Testis (tissue), 2 donors: ENCODE measurements around the gene CEMIP2.

Experiments
- POLR2A ChIP-seq: fragments of 450-650 bp; IDR thresholded peaks from one replicate; pipeline ENCODE4 v1.6.1; 2017; ENCODE audit warnings: antibody characterized with exemption, mild to moderate bottlenecking, moderate library complexity
- TF ChIP-seq, protein P1 (sequence below), 3 experiments: fragments of 450-650 bp in 2 of 3; fragments of 200-600 bp in 1 of 3; sonication (generic) in 1 of 3; IDR thresholded peaks; one replicate each; pipeline ENCODE4 v1.5.1; 2016 to 2019; ENCODE audit warnings: antibody characterized with exemption in 3 of 3, mild to moderate bottlenecking in 2 of 3, moderate library complexity in 1 of 3

DNA sequence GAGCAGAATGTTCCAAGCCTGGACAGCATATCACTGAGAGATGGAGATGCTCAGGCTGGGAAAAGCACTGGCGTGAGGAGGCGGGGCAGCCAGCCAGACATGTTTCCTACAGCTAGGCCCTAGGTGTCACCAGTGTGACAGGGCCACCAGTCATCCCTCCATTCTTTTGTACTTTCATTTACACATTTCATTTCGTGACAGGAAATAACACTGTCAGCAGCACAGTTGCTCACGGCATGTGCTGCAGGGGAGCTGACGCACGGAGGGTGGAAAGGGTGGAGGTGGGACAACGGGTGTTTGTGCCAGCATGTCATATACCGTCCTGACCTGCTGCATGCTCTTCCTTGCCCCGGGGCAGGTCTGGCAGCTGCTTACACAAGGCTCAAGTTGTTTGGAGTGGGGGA, 14.8 kb upstream of the CEMIP2 start:
- TF ChIP-seq, protein P1, sequence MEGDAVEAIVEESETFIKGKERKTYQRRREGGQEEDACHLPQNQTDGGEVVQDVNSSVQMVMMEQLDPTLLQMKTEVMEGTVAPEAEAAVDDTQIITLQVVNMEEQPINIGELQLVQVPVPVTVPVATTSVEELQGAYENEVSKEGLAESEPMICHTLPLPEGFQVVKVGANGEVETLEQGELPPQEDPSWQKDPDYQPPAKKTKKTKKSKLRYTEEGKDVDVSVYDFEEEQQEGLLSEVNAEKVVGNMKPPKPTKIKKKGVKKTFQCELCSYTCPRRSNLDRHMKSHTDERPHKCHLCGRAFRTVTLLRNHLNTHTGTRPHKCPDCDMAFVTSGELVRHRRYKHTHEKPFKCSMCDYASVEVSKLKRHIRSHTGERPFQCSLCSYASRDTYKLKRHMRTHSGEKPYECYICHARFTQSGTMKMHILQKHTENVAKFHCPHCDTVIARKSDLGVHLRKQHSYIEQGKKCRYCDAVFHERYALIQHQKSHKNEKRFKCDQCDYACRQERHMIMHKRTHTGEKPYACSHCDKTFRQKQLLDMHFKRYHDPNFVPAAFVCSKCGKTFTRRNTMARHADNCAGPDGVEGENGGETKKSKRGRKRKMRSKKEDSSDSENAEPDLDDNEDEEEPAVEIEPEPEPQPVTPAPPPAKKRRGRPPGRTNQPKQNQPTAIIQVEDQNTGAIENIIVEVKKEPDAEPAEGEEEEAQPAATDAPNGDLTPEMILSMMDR (IDR thresholded peaks at IDR 0.05): no peak
- TF ChIP-seq POLR2A: no peak
